OCI-LY7 (cell line): ENCODE measurements around the gene GGCT. TPM values are rescaled to one million over a fixed set of nuclear protein-coding genes. Genes with fewer than 3 reads are reported as not detected.

Experiments used
- BruUV-seq: library from RNA; stranded (reverse); fragments of 400-500 nt; replicated peaks from 2 replicates; lab custom pipeline; 2021; lab: Mats Ljungman, UMichigan
- CTCF ChIA-PET: fragments of 300-600 bp; sonication (Branson Sonifier 250); formaldehyde crosslinking; loops from one replicate; lab custom pipeline; 2022; ENCODE audit warnings: antibody characterized with exemption; ENCODE audit not compliant: unreplicated experiment; lab: Charles Lee
- POLR2A ChIA-PET: fragments of 300-600 bp; sonication (Branson Sonifier 250); formaldehyde crosslinking; loops from one replicate; lab custom pipeline; 2022; ENCODE audit warnings: antibody characterized with exemption; lab: Charles Lee
- DNase-seq: peaks from one replicate; pipeline ENCODE4 v3.0.0-alpha.2; 2015; ENCODE audit warnings: low spot score
- H2AFZ ChIP-seq: fragments of 200-600 bp; sonication (generic), shearing (Covaris generic); 2 replicates; pipeline ENCODE4 v1.6.1; 2014; ENCODE audit warnings: mild to moderate bottlenecking, antibody characterized with exemption, low read length, moderate library complexity
- H3K27ac ChIP-seq: fragments of 200-600 bp; sonication (generic); 2 replicates; pipeline ENCODE4 v1.5.1; 2014; ENCODE audit warnings: mixed run types, low read depth, mild to moderate bottlenecking, moderate library complexity, low read length, inconsistent platforms; ENCODE audit not compliant: poor library complexity, severe bottlenecking
- H3K36me3 ChIP-seq: fragments of 200-600 bp; sonication (generic); 2 replicates; pipeline ENCODE4 v1.6.1; 2014; ENCODE audit warnings: mild to moderate bottlenecking, antibody characterized with exemption, low read length, moderate library complexity, mixed read lengths; ENCODE audit not compliant: insufficient read depth
- H3K4me1 ChIP-seq: fragments of 200-600 bp; sonication (generic); 2 replicates; pipeline ENCODE4 v1.5.1; 2014; ENCODE audit warnings: mild to moderate bottlenecking, low read length; ENCODE audit not compliant: insufficient read depth, poor library complexity, severe bottlenecking
- H3K4me2 ChIP-seq: fragments of 200-600 bp; sonication (generic); 2 replicates; pipeline ENCODE4 v1.6.1; 2014; ENCODE audit warnings: mild to moderate bottlenecking, low read length
- H3K4me3 ChIP-seq: fragments of 200-600 bp; sonication (generic); 2 replicates; pipeline ENCODE4 v1.5.1; 2014; ENCODE audit warnings: mild to moderate bottlenecking, low read depth, low read length; ENCODE audit not compliant: poor library complexity, severe bottlenecking
- H3K79me2 ChIP-seq: fragments of 200-600 bp; sonication (generic); 2 replicates; pipeline ENCODE4 v1.6.1; 2016; ENCODE audit warnings: low read depth, mild to moderate bottlenecking, low read length, moderate library complexity, mixed read lengths; ENCODE audit not compliant: insufficient read depth
- H3K9me2 ChIP-seq: fragments of 200-600 bp; sonication (generic); 2 replicates; pipeline ENCODE4 v1.6.1; 2016; ENCODE audit warnings: mild to moderate bottlenecking, low read length, mixed read lengths; ENCODE audit not compliant: insufficient read depth
- H3K9me3 ChIP-seq: fragments of 200-600 bp; sonication (generic); 2 replicates; pipeline ENCODE4 v1.6.1; 2014; ENCODE audit warnings: mild to moderate bottlenecking, mixed run types, low read length, mixed read lengths
- H4K20me1 ChIP-seq: fragments of 200-600 bp; sonication (generic); 2 replicates; pipeline ENCODE4 v1.6.1; 2014; ENCODE audit warnings: mild to moderate bottlenecking, antibody characterized with exemption, low read length, moderate library complexity, mixed read lengths; ENCODE audit not compliant: insufficient read depth
- EZH2phosphoT487 ChIP-seq: fragments of 200-600 bp; sonication (generic); IDR thresholded peaks from 2 replicates; pipeline ENCODE4 v1.6.1; 2018; ENCODE audit warnings: low read depth, borderline replicate concordance, mild to moderate bottlenecking, mixed run types, antibody characterized with exemption, low read length, moderate library complexity, mixed read lengths
- intact Hi-C: fragments of 100-400 bp; cut with micrococcal nuclease; formaldehyde crosslinking; loops from one replicate; pipeline ENCODE4 v1.10.0; 2022; ENCODE audit not compliant: unreplicated experiment
- total RNA-seq, 2 experiments: library from RNA; depleted of rRNA in 1 of 2; stranded (reverse); fragments of >200 nt in 1 of 2; shearing (Covaris generic) in 1 of 2; gene quantifications; 2 replicates each; pipeline ENCODE4 v1.2.3, GENCODE V29; 2014 to 2022
- TF ChIP-seq, protein P1 (sequence below): fragments of 200-600 bp; sonication (generic); conservative IDR thresholded peaks from 2 replicates; pipeline ENCODE4 v1.5.1; 2014; ENCODE audit warnings: mild to moderate bottlenecking, antibody characterized with exemption, low read length, moderate library complexity, mixed read lengths

GGCT gene
- total RNA-seq, 2 experiments from 2014 or later = 70.3 to 81.3 TPM

DNA sequence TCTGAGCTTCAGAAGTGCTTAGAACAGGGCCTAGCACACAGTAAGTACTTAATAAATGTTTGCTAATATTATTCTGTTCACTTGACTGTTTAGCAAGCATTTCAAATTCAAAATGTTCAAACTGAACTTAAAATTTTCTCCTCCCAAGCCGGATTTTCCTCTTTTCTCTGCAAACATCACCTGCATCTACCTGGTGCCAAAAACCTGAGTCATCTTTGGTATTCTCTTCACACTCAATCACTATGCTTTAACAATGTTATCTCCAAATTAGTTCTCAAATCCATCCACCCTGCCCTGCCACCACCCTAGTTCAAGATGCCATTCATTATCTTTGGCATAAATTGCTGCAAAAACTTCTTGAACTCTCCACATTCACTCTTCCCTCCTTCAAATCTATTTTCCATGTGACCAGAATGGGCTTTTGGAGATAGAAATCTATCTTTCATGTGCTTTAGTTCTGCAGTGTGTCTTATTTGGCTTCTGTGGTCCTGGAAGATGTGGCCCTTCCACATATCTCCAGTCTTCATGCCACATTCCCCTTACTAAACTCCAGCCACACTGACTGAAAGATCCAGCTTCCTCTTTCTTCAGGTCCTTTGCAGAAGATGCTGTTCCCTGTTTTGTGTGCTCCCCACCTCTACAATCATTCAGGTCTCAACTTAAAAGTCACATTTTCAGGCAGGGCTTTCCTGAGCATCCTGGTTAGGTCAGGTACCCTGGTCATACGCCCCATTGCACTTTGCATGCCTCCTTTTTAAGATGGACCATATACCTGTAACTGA, 2.0 kb downstream of the GGCT start:
- POLR2A ChIA-PET = interaction anchor here (0.7 kb wide), 1 partner anchor 173 kb away, joined by 3 read pairs; no protein-coding TSS in a partner anchor
- intact Hi-C loops = no loop called here
- H3K79me2 ChIP-seq = peaks cover 51% of the 10 kb centered on the region

DNA sequence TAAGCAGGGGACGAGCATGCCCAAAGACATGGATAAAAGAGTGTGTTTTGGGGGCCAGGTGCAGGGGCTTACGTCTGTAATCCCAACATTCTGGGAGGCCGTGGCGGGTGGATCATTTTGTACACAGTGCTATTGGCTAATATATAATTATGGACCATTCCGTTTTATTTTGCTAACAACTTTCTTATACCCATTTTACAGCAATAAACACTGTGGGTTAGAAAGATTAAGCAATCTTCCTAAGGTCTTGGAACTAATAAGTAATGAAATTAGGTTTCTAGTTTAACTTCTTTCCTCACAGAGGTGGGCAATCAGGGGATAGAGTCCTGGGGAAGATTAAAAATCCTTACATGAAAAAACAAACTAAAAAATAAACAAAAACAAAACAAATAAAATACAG, 3.4 kb downstream of the GGCT start:
- Histone ChIP-seq H3K9me2 (no peaks in the 10 kb centered on the region), H3K4me1 (peaks cover 22% of the 10 kb centered on the region), H3K36me3 (peaks cover 54% of the 10 kb centered on the region), H3K27ac (no peak overlapping the region), H2AFZ (no peak overlapping the region), H4K20me1 (peaks cover 10% of the 10 kb centered on the region), H3K79me2 (peaks cover 51% of the 10 kb centered on the region), H3K4me2 (peak overlapping the region; percentile 89; the same call in 1 of the 2 replicates), H3K4me3 (no peak overlapping the region), H3K9me3 (no peaks in the 10 kb centered on the region)
- TF ChIP-seq EZH2phosphoT487 = no peak
- TF ChIP-seq, protein P1, sequence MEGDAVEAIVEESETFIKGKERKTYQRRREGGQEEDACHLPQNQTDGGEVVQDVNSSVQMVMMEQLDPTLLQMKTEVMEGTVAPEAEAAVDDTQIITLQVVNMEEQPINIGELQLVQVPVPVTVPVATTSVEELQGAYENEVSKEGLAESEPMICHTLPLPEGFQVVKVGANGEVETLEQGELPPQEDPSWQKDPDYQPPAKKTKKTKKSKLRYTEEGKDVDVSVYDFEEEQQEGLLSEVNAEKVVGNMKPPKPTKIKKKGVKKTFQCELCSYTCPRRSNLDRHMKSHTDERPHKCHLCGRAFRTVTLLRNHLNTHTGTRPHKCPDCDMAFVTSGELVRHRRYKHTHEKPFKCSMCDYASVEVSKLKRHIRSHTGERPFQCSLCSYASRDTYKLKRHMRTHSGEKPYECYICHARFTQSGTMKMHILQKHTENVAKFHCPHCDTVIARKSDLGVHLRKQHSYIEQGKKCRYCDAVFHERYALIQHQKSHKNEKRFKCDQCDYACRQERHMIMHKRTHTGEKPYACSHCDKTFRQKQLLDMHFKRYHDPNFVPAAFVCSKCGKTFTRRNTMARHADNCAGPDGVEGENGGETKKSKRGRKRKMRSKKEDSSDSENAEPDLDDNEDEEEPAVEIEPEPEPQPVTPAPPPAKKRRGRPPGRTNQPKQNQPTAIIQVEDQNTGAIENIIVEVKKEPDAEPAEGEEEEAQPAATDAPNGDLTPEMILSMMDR = no peak
- DNase-seq = no peak
- ChIA-PET POLR2A (interaction anchor here (1.2 kb wide), 1 partner anchor 27 kb away, joined by 3 read pairs; no protein-coding TSS in a partner anchor), CTCF (no interaction called here)
- no TSS peak for BruUV-seq
- intact Hi-C loops = no loop called here

More for the DNA sequence above, 2.0 kb downstream of the GGCT start:
- peaks cover 40% of the 10 kb centered on the region for H3K36me3 ChIP-seq
- peaks cover 2% of the 10 kb centered on the region; the same call in 1 of the 2 replicates for H3K9me3 ChIP-seq
- no peak overlapping the region for H2AFZ ChIP-seq
- H3K4me2 ChIP-seq = peak overlapping the region; percentile 89
- DNase-seq = peak; percentile 7
- H3K27ac ChIP-seq = no peak overlapping the region
- H3K4me1 ChIP-seq = peaks cover 22% of the 10 kb centered on the region
- no peaks in the 10 kb centered on the region for H3K9me2 ChIP-seq
- H4K20me1 ChIP-seq = peaks cover 10% of the 10 kb centered on the region
- TF ChIP-seq EZH2phosphoT487 = no peak
- TF ChIP-seq, protein P1 = no peak
- CTCF ChIA-PET = no interaction called here
- peak overlapping the region; percentile 84 for H3K4me3 ChIP-seq
- no TSS peak for BruUV-seq

DNA sequence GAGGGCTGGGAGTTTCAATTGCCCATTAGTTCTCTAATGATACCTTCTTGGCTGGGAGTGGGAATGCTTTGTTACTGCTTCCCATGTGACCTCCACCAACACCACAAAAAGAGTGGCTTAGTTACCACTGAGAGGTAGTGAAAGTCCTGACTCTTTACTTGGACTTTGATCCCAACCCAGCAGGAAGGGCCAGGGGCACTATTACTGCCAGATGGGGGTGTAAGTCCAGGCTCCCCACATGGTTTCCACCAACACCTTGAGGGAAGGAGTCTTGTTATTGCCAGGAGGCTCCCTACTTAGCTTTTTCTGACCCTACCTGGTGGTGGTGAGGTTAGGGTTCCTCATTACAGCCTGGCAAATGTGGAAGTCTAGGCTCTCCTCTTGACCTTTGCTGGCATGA, 11.4 kb downstream of the GGCT start:
- H3K4me1 ChIP-seq = no peaks in the 10 kb centered on the region

More for the DNA sequence above, 11.4 kb downstream of the GGCT start:
- no peak overlapping the region for H3K4me3 ChIP-seq
- DNase-seq = no peak
- peaks cover 15% of the 10 kb centered on the region; the same call in 1 of the 2 replicates for H3K9me3 ChIP-seq
- H2AFZ ChIP-seq = no peak overlapping the region
- CTCF ChIA-PET = no interaction called here
- POLR2A ChIA-PET = no interaction called here
- BruUV-seq = no TSS peak
- H4K20me1 ChIP-seq = no peaks in the 10 kb centered on the region
- no peak overlapping the region for H3K27ac ChIP-seq
- H3K36me3 ChIP-seq = peaks cover 33% of the 10 kb centered on the region
- no peaks in the 10 kb centered on the region for H3K9me2 ChIP-seq
- intact Hi-C loops = no loop called here
- TF ChIP-seq, protein P1 = no peak
- TF ChIP-seq EZH2phosphoT487 = no peak
- no peak overlapping the region for H3K4me2 ChIP-seq
- H3K79me2 ChIP-seq = no peaks in the 10 kb centered on the region
